KMS-11 (cell line): ENCODE results near the gene TTC32.
"Not testable (repeated sequence)": the region's sequence is repeated elsewhere in the genome, so short reads cannot be mapped to it uniquely, and the experiment has no call there.

Source experiments
- H2AFZ ChIP-seq: fragments of 200-600 bp; sonication (generic); 2 replicates; pipeline ENCODE4 v1.6.1; 2016; ENCODE audit warnings: antibody characterized with exemption, mixed run types, low read depth
- H3K27ac ChIP-seq: fragments of 200-600 bp; sonication (generic); 2 replicates; pipeline ENCODE4 v1.6.1; 2016; ENCODE audit warnings: mild to moderate bottlenecking, mixed run types
- H3K27me3 ChIP-seq: fragments of 200-600 bp; sonication (generic); 2 replicates; pipeline ENCODE4 v1.6.1; 2017; ENCODE audit warnings: mild to moderate bottlenecking, low read depth, mixed run types, moderate library complexity; ENCODE audit not compliant: insufficient read depth
- H3K36me3 ChIP-seq: fragments of 200-600 bp; sonication (generic); 2 replicates; pipeline ENCODE4 v1.6.1; 2017; ENCODE audit warnings: mild to moderate bottlenecking, mixed run types; ENCODE audit not compliant: insufficient read depth
- H3K4me1 ChIP-seq: fragments of 200-600 bp; sonication (generic); 2 replicates; pipeline ENCODE4 v1.6.1; 2016; ENCODE audit warnings: mild to moderate bottlenecking, low read depth, mixed run types; ENCODE audit not compliant: poor library complexity, severe bottlenecking
- H3K4me2 ChIP-seq: fragments of 200-600 bp; sonication (generic); 2 replicates; pipeline ENCODE4 v1.7.0; 2016; ENCODE audit warnings: mild to moderate bottlenecking, mixed run types
- H3K4me3 ChIP-seq: fragments of 200-600 bp; sonication (generic); IDR thresholded peaks from 2 replicates; pipeline ENCODE4 v1.6.1; 2017; ENCODE audit warnings: low read depth, low read length, mixed read lengths; ENCODE audit not compliant: insufficient read depth
- H3K79me2 ChIP-seq: fragments of 200-600 bp; sonication (generic); 2 replicates; pipeline ENCODE4 v1.6.1; 2016; ENCODE audit warnings: low read depth, mixed run types; ENCODE audit not compliant: insufficient read depth
- H3K9ac ChIP-seq: fragments of 200-600 bp; sonication (generic); 2 replicates; pipeline ENCODE4 v1.6.1; 2016; ENCODE audit warnings: mild to moderate bottlenecking, mixed run types
- H4K20me1 ChIP-seq: fragments of 200-600 bp; sonication (generic); 2 replicates; pipeline ENCODE4 v1.6.1; 2016; ENCODE audit warnings: mild to moderate bottlenecking, mixed run types; ENCODE audit not compliant: insufficient read depth
- CTCF ChIP-seq: fragments of 200-600 bp; sonication (generic); conservative IDR thresholded peaks from 2 replicates; pipeline ENCODE4 v1.6.1; 2017; ENCODE audit warnings: low read depth, mild to moderate bottlenecking, antibody characterized with exemption, low read length, moderate library complexity, mixed read lengths

Gene TTC32

GRCh38 chr2:19897623-19898245, 4.0 kb downstream of the TTC32 start:
- H3K4me2 ChIP-seq = no peak overlapping the region
- H3K36me3 ChIP-seq = no peaks in the 10 kb centered on the region
- no peak overlapping the region for H3K27ac ChIP-seq
- no peak overlapping the region for H3K9ac ChIP-seq
- H3K79me2 ChIP-seq = peaks cover 17% of the 10 kb centered on the region; the same call in 1 of the 2 replicates
- H3K27me3 ChIP-seq = no peaks in the 10 kb centered on the region
- no peak for TF ChIP-seq CTCF
- H4K20me1 ChIP-seq = no peaks in the 10 kb centered on the region; the same call in 1 of the 2 replicates
- peaks cover 22% of the 10 kb centered on the region for H3K4me1 ChIP-seq
- no peak overlapping the region for H2AFZ ChIP-seq
- H3K4me3 ChIP-seq = no peak overlapping the region

- H3K4me2 ChIP-seq = no peak overlapping the region
- no peaks in the 10 kb centered on the region for H3K36me3 ChIP-seq
- no peak overlapping the region for H3K27ac ChIP-seq
- peaks cover 15% of the 10 kb centered on the region for H3K4me1 ChIP-seq
- H3K4me3 ChIP-seq = no peak overlapping the region
- no peaks in the 10 kb centered on the region; the same call in 1 of the 2 replicates for H4K20me1 ChIP-seq
- no peaks in the 10 kb centered on the region for H3K27me3 ChIP-seq
- H2AFZ ChIP-seq = no peak overlapping the region
- no peak for TF ChIP-seq CTCF
- H3K79me2 ChIP-seq = peaks cover 9% of the 10 kb centered on the region; the same call in 1 of the 2 replicates
- H3K9ac ChIP-seq = no peak overlapping the region
These were observed 6.2 kb downstream of the TTC32 start for GRCh38 chr2:19895535-19895934.

- no peaks in the 10 kb centered on the region for H3K79me2 ChIP-seq
- H3K36me3 ChIP-seq = no peaks in the 10 kb centered on the region
- no peak overlapping the region for H2AFZ ChIP-seq
- no peak overlapping the region for H3K27ac ChIP-seq
- H3K4me3 ChIP-seq = no peak overlapping the region
- H3K4me2 ChIP-seq = no peak overlapping the region
- no peaks in the 10 kb centered on the region; the same call in 1 of the 2 replicates for H4K20me1 ChIP-seq
- no peak overlapping the region for H3K9ac ChIP-seq
- H3K27me3 ChIP-seq = no peaks in the 10 kb centered on the region
- H3K4me1 ChIP-seq = peaks cover 2% of the 10 kb centered on the region
- TF ChIP-seq CTCF = no peak
These were observed 7.5 kb downstream of the TTC32 start for GRCh38 chr2:19894134-19894792.

- Histone ChIP-seq H3K4me1 (no peaks in the 10 kb centered on the region), H3K79me2 (no peaks in the 10 kb centered on the region), H2AFZ (no peak overlapping the region), H3K27me3 (no peaks in the 10 kb centered on the region), H3K36me3 (no peaks in the 10 kb centered on the region), H4K20me1 (no peaks in the 10 kb centered on the region; the same call in 1 of the 2 replicates), H3K9ac (no peak overlapping the region), H3K27ac (no peak overlapping the region), H3K4me3 (no peak overlapping the region), H3K4me2 (no peak overlapping the region)
- TF ChIP-seq CTCF = no peak
These were observed 8.2 kb downstream of the TTC32 start for GRCh38 chr2:19893520-19894133.

- H3K27me3 ChIP-seq, H3K36me3 ChIP-seq, H3K27ac ChIP-seq, H3K79me2 ChIP-seq, H3K4me2 ChIP-seq, H3K9ac ChIP-seq, H3K4me3 ChIP-seq, H2AFZ ChIP-seq, H4K20me1 ChIP-seq, H3K4me1 ChIP-seq: not testable (repeated sequence)
These were observed 9.8 kb downstream of the TTC32 start for GRCh38 chr2:19891971-19892370.
